ENCODE data around the gene ADAMTS1. TPM values are rescaled to one million over a fixed set of nuclear protein-coding genes. Genes with fewer than 3 reads are reported as not detected.
A peak's percentile ranks its signal among the peaks of the same experiment; 100 is the strongest.
"Not testable (repeated sequence)": the region's sequence is repeated elsewhere in the genome, so short reads cannot be mapped to it uniquely, and the experiment has no call there.

Gene ADAMTS1
- total RNA-seq, 1 donor: 589 TPM

DNA sequence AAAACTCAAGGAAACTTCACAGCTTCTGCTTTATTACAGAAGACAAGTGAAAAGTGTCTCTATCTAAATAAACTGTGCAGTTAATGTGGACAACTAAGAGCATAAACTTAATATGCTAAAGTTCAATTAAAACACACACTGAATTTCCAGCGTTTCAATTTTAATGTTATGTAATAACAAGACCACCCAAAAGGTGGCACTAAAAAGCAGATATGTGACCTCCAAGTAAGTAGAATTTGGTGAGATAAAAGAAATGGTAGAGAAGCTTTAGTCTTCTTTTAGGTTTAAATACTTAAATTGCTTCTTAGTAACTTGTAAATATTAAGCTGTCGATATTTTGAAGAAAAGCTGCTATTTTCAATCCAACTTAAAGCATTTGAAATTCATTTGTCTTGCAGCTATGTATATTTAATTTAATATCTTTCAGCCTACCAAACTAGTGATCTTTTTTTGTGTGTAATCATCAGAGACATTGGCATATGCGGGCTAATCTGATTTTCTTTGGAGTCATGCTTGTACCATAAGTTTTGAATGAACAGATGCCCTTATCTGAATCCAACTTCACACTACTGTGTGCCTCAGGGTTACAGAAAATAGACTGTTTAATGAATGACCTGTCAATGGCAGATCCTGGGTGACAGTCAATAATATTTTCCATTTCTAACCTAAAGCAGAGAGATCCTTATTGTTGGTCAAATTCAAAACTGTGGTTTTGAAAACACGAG lies 36.5 kb upstream of the ADAMTS1 start:
- H3K4me3 ChIP-seq (ENCODE audit: low read depth, low read length): no peak overlapping the region
- TF ChIP-seq, protein P1, sequence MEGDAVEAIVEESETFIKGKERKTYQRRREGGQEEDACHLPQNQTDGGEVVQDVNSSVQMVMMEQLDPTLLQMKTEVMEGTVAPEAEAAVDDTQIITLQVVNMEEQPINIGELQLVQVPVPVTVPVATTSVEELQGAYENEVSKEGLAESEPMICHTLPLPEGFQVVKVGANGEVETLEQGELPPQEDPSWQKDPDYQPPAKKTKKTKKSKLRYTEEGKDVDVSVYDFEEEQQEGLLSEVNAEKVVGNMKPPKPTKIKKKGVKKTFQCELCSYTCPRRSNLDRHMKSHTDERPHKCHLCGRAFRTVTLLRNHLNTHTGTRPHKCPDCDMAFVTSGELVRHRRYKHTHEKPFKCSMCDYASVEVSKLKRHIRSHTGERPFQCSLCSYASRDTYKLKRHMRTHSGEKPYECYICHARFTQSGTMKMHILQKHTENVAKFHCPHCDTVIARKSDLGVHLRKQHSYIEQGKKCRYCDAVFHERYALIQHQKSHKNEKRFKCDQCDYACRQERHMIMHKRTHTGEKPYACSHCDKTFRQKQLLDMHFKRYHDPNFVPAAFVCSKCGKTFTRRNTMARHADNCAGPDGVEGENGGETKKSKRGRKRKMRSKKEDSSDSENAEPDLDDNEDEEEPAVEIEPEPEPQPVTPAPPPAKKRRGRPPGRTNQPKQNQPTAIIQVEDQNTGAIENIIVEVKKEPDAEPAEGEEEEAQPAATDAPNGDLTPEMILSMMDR (IDR thresholded peaks at IDR 0.05; ENCODE audit: insufficient read depth, low read depth, low read length): peak; percentile 45
- peak; percentile 50 for DNase-seq (ENCODE audit: low read depth)

DNA sequence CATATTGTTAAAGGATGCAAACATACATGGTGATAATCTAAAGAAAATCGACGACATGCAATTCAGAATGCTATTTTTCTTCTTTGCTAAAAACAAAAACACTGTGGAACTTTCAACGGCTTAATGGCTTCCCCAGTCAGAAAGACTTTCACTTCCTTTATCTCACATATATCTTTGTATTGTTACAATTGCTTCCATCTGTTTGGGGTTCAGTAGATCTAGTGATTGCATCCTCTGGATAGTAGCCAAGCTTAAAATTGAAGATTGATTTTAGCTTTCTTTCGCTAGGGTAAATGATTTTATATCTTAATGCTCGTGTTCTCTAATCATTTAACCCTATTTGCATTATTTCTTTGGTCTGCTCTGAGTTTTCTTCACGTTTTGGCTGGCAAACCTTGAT lies 31.8 kb upstream of the ADAMTS1 start:
- TF ChIP-seq, protein P1 (IDR thresholded peaks at IDR 0.05; ENCODE audit: insufficient read depth, low read depth, low read length): no peak
- DNase-seq (ENCODE audit: low read depth): no peak
- H3K4me3 ChIP-seq (ENCODE audit: low read depth, low read length): no peak overlapping the region

DNA sequence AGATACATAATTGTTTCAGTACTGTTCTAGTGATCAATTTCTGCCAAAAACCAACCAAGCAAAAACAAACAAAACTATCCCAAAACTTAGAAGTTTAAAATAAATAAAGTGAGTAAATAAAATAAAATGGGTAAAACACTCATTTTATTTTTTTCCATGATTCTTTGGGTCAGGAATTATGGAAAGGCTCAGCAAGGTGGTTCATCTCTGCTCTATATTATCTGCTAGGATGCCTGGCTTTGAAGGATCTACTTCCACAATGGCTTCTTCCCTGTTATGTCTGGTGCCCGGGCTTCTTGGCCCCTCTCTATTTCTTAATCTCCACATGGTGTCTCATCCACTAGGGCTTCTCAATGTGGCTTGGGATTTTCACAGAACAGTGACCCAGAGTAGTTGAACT lies 29.1 kb upstream of the ADAMTS1 start:
- no peak overlapping the region for H3K4me3 ChIP-seq (ENCODE audit: low read depth, low read length)
- DNase-seq (ENCODE audit: low read depth): no peak
- TF ChIP-seq, protein P1 (IDR thresholded peaks at IDR 0.05; ENCODE audit: insufficient read depth, low read depth, low read length): no peak

DNA sequence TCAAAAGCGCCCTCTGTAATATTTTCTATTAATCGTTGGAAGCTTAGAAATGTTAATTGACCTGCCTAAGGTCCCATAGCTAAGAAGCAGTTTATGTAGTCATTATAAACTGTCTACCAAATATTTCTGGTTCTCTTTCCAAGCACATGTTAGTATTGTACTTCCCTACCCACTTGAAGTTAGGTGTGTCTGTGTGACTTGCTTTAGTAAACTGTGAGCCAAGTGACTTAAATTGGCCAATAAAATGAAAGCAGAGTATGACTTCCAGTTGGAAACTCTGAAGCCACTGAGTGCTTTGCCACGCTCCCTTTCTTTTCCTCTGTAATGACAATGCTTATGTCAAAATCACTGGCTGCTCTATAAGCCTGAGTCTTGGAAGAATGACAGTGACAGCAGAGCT lies 20.6 kb upstream of the ADAMTS1 start:
- no peak overlapping the region for H3K4me3 ChIP-seq (ENCODE audit: low read depth, low read length)
- TF ChIP-seq, protein P1 (IDR thresholded peaks at IDR 0.05; ENCODE audit: insufficient read depth, low read depth, low read length): no peak
- no peak for DNase-seq (ENCODE audit: low read depth)

DNA sequence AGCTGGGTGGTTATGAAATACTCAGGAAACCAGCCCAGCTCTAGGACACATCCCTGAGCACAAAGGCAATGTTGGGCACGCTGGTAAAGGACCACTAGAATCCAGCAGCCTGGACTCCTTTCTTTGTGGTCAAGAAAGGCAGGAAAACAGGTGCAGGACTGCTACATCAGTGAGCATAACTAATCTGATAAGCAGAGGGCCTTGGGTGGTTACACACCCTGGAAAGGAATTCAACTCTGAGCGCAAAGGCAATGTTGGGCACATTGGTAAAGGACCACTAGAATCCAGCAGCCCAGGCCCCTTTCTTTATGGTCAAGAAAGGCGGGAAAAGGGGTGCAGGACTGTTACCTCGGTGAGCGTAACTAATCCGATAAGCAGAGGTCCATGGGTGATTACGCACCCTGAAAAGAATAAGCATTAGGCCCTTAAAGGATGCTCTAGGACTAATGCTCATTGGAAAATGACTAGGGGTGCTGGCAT lies 11.7 kb upstream of the ADAMTS1 start:
- H3K4me3 ChIP-seq (ENCODE audit: low read depth, low read length); DNase-seq (ENCODE audit: low read depth): not testable (repeated sequence)

DNA sequence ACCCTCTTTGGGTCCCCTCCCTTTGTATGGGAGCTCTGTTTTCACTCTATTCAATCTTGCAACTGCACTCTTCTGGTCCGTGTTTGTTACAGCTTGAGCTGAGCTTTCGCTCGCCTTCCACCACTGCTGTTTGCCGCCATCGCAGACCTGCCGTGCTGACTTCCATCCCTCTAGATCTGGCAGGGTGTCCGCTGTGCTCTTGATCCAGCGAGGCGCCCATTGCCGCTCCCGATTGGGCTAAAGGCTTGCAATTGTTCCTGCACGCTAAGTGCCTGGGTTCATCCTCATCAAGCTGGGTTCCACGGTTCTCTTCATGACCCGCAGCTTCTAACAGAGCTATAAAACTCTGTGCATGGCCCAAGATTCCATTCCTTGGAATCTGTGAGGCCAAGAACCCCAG lies 9.5 kb upstream of the ADAMTS1 start:
- not testable (repeated sequence) for DNase-seq (ENCODE audit: low read depth); H3K4me3 ChIP-seq (ENCODE audit: low read depth, low read length)

DNA sequence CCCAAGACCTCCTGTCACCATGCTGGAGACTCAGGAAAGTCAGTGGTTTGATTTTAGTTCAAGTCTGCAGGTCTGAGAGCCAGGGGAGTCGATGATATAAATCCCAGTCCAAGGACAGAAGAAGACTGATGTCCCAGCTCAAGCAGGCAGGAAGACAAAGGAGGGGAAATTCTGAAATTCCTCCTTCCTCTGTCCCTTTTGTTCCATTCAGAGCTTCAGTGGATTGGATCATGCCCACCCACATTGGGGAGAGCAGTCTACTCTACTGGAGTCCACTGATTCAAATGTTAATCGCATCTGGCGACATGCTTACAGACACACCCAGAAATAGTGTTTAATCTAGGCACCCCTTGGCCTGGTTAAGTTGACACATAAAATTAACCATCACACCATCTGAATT lies 7.2 kb upstream of the ADAMTS1 start:
- H3K4me3 ChIP-seq (ENCODE audit: low read depth, low read length): no peak overlapping the region
- TF ChIP-seq, protein P1 (IDR thresholded peaks at IDR 0.05; ENCODE audit: insufficient read depth, low read depth, low read length): no peak
- no peak for DNase-seq (ENCODE audit: low read depth)
